AG10803 (cell line): ENCODE data around the gene GLRX3.

ENCODE experiments used
- DNase-seq: peaks from one replicate; pipeline ENCODE4 v3.0.0; 2010; ENCODE audit warnings: low read depth
- H3K4me3 ChIP-seq: 2 replicates; pipeline ENCODE4 v1.5.1; 2011; ENCODE audit warnings: mild to moderate bottlenecking, low read length, control low read depth
- TF ChIP-seq, protein P1 (sequence below): conservative IDR thresholded peaks from 2 replicates; pipeline ENCODE4 v1.5.1; 2011; ENCODE audit warnings: mild to moderate bottlenecking, low read length, control low read depth, inconsistent platforms

GLRX3 gene

DNA sequence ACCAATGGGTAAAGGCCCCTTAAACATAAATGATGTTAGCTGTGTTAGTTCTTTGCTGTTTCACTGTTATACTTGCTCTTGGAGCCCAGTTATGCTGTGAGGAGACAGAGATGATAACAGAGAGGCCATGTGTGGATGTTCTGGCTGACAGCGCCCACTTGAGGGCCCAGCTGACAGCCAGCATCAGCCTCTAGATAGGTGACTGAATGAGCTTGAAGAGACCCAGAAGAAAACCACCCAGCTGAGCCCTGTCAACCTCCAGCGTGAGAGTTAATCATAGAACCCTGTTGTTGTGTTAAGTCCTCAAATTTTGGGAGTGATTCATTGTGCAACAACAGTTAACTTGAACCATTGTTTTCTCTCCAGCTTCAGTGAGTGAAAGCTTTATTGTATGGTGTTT is 91.7 kb downstream of the GLRX3 start:
- TF ChIP-seq, protein P1, sequence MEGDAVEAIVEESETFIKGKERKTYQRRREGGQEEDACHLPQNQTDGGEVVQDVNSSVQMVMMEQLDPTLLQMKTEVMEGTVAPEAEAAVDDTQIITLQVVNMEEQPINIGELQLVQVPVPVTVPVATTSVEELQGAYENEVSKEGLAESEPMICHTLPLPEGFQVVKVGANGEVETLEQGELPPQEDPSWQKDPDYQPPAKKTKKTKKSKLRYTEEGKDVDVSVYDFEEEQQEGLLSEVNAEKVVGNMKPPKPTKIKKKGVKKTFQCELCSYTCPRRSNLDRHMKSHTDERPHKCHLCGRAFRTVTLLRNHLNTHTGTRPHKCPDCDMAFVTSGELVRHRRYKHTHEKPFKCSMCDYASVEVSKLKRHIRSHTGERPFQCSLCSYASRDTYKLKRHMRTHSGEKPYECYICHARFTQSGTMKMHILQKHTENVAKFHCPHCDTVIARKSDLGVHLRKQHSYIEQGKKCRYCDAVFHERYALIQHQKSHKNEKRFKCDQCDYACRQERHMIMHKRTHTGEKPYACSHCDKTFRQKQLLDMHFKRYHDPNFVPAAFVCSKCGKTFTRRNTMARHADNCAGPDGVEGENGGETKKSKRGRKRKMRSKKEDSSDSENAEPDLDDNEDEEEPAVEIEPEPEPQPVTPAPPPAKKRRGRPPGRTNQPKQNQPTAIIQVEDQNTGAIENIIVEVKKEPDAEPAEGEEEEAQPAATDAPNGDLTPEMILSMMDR = no peak
- no peak overlapping the region for H3K4me3 ChIP-seq
- DNase-seq = no peak
